AG08396 (cell line): ENCODE measurements around the gene SIRT2.
"Not testable (repeated sequence)": the region's sequence is repeated elsewhere in the genome, so short reads cannot be mapped to it uniquely, and the experiment has no call there.

ENCODE experiments used
- DNase-seq: peaks from one replicate; pipeline ENCODE4 v3.0.0; 2012; ENCODE audit warnings: low spot score, mixed read lengths

SIRT2 gene

GRCh38 chr19:38899447-38900201, at the start of gene SIRT2, which contains the start of gene NFKBIB:
Gene SIRT2 (minus strand): TSS chr19:38899618. CDS start chr19:38899521, 97 bp downstream.
Gene NFKBIB (plus strand): TSS chr19:38899969. CDS start chr19:38900033, 64 bp downstream.
- peak; percentile 99 for DNase-seq

GRCh38 chr19:38946229-38947010, 47.0 kb upstream of the SIRT2 start:
- no peak for DNase-seq

- no peak for DNase-seq
Observed at GRCh38 chr19:38945562-38946228, 46.3 kb upstream of the SIRT2 start.

- DNase-seq: no peak
Observed at GRCh38 chr19:38944981-38945506, 45.6 kb upstream of the SIRT2 start.

- DNase-seq: no peak
Observed at GRCh38 chr19:38942471-38943181, 43.2 kb upstream of the SIRT2 start.

- DNase-seq: no peak
Observed at GRCh38 chr19:38941979-38942378, 42.6 kb upstream of the SIRT2 start.

GRCh38 chr19:38941466-38941865, 42.0 kb upstream of the SIRT2 start:
- not testable (repeated sequence) for DNase-seq

- DNase-seq: no peak
Observed at GRCh38 chr19:38939957-38940356, 40.5 kb upstream of the SIRT2 start.

- no peak for DNase-seq
Observed at GRCh38 chr19:38933544-38933943, 34.1 kb upstream of the SIRT2 start.

GRCh38 chr19:38932425-38933179, 33.2 kb upstream of the SIRT2 start:
- DNase-seq: no peak

GRCh38 chr19:38931521-38931793, 32.0 kb upstream of the SIRT2 start:
- no peak for DNase-seq

GRCh38 chr19:38930776-38931520, 31.5 kb upstream of the SIRT2 start, which contains the start of gene MRPS12:
Gene MRPS12 (plus strand): TSS chr19:38930944. CDS start chr19:38931295, 351 bp downstream.
- DNase-seq: peak; percentile 100

GRCh38 chr19:38929929-38930775, 30.7 kb upstream of the SIRT2 start, which contains the start of gene SARS2:
Gene SARS2 (minus strand): TSS chr19:38930763. CDS start chr19:38930736, 27 bp downstream.
- DNase-seq: peak; percentile 99

GRCh38 chr19:38928391-38929001, 29.1 kb upstream of the SIRT2 start:
- no peak for DNase-seq

GRCh38 chr19:38924388-38924787, 25.0 kb upstream of the SIRT2 start:
- no peak for DNase-seq

GRCh38 chr19:38922482-38922881, 23.1 kb upstream of the SIRT2 start:
- no peak for DNase-seq

- no peak for DNase-seq
Observed at GRCh38 chr19:38921420-38922274, 22.2 kb upstream of the SIRT2 start.
